OCI-LY1 (cell line): ENCODE data around the gene STK4.

ENCODE experiments used
- H2AFZ ChIP-seq: fragments of 200-600 bp; sonication (generic), shearing (Covaris generic); 2 replicates; pipeline ENCODE4 v1.6.0; 2014; ENCODE audit warnings: antibody characterized with exemption, mild to moderate bottlenecking, low read length
- H3F3A ChIP-seq: fragments of 200-600 bp; sonication (generic), shearing (Covaris generic); 2 replicates; pipeline ENCODE4 v1.6.0; 2014; ENCODE audit warnings: mild to moderate bottlenecking, antibody characterized with exemption, low read length, moderate library complexity; ENCODE audit not compliant: insufficient read depth
- H3K27ac ChIP-seq: fragments of 200-600 bp; sonication (generic); 2 replicates; pipeline ENCODE4 v1.5.1; 2014; ENCODE audit warnings: low read length, mixed run types, mild to moderate bottlenecking, low read depth; ENCODE audit not compliant: poor library complexity, severe bottlenecking
- H3K27me3 ChIP-seq: fragments of 200-600 bp; sonication (generic); 2 replicates; pipeline ENCODE4 v1.6.0; 2014; ENCODE audit warnings: antibody characterized with exemption, mild to moderate bottlenecking, low read length, moderate library complexity; ENCODE audit not compliant: insufficient read depth
- H3K36me3 ChIP-seq: fragments of 200-600 bp; sonication (generic); 2 replicates; pipeline ENCODE4 v1.6.1; 2014; ENCODE audit warnings: mild to moderate bottlenecking, antibody characterized with exemption, low read length, moderate library complexity, mixed read lengths; ENCODE audit not compliant: insufficient read depth
- H3K4me1 ChIP-seq: fragments of 200-600 bp; sonication (generic); 2 replicates; pipeline ENCODE4 v1.5.1; 2014; ENCODE audit warnings: mild to moderate bottlenecking, low read length, moderate library complexity; ENCODE audit not compliant: insufficient read depth, severe bottlenecking
- H3K4me2 ChIP-seq: fragments of 200-600 bp; sonication (generic), shearing (Covaris generic); 2 replicates; pipeline ENCODE4 v1.6.1; 2014; ENCODE audit warnings: low read length
- H3K4me3 ChIP-seq: fragments of 200-600 bp; sonication (generic); 2 replicates; pipeline ENCODE4 v1.5.1; 2014; ENCODE audit warnings: low read length, low read depth, mild to moderate bottlenecking, mixed read lengths; ENCODE audit not compliant: poor library complexity, severe bottlenecking
- H3K79me2 ChIP-seq: fragments of 200-600 bp; shearing (Covaris generic); 2 replicates; pipeline ENCODE4 v1.6.1; 2016; ENCODE audit warnings: mixed run types, low read length, mixed read lengths; ENCODE audit not compliant: insufficient read depth
- H3K9ac ChIP-seq: fragments of 200-600 bp; sonication (generic), shearing (Covaris generic); 2 replicates; pipeline ENCODE4 v1.6.1; 2014; ENCODE audit warnings: mild to moderate bottlenecking, low read length, mixed read lengths
- H3K9me2 ChIP-seq: fragments of 200-600 bp; sonication (generic), shearing (Covaris generic); 2 replicates; pipeline ENCODE4 v1.6.1; 2014; ENCODE audit warnings: low read depth, mild to moderate bottlenecking, low read length, mixed read lengths
- H3K9me3 ChIP-seq: fragments of 200-600 bp; shearing (Covaris generic); 2 replicates; pipeline ENCODE4 v1.6.1; 2014; ENCODE audit warnings: low read length, mixed read lengths
- H4K20me1 ChIP-seq: fragments of 200-600 bp; sonication (generic), shearing (Covaris generic); 2 replicates; pipeline ENCODE4 v1.6.0; 2016; ENCODE audit warnings: mild to moderate bottlenecking, low read length; ENCODE audit not compliant: insufficient read depth
- CTCF ChIP-seq: fragments of 200-600 bp; sonication (generic), shearing (Covaris generic); IDR thresholded peaks from 2 replicates; pipeline ENCODE4 v1.5.1; 2017; ENCODE audit warnings: mild to moderate bottlenecking, antibody characterized with exemption, low read length, moderate library complexity, mixed read lengths
- EZH2 ChIP-seq: fragments of 200-600 bp; sonication (generic), shearing (Covaris generic); IDR thresholded peaks from 2 replicates; pipeline ENCODE4 v1.8.0; 2017; ENCODE audit warnings: borderline replicate concordance, mixed run types, mild to moderate bottlenecking, antibody characterized with exemption, low read length, moderate library complexity, mixed read lengths

STK4 gene

GRCh38 chr20:44918342-44918741 is 48.0 kb upstream of the STK4 start:
- Histone ChIP-seq H3K79me2 (no peaks in the 10 kb centered on the region), H3K27ac (no peak overlapping the region), H2AFZ (no peak overlapping the region), H3F3A (no peaks in the 10 kb centered on the region), H3K4me1 (no peaks in the 10 kb centered on the region), H3K36me3 (peaks cover 54% of the 10 kb centered on the region), H4K20me1 (no peaks in the 10 kb centered on the region), H3K27me3 (no peaks in the 10 kb centered on the region), H3K9me3 (no peaks in the 10 kb centered on the region), H3K9ac (no peak overlapping the region), H3K4me2 (no peak overlapping the region), H3K9me2 (no peaks in the 10 kb centered on the region), H3K4me3 (no peak overlapping the region)
- TF ChIP-seq EZH2 (no peak), CTCF (no peak)

- Histone ChIP-seq H3K79me2 (no peaks in the 10 kb centered on the region), H3K9me2 (no peaks in the 10 kb centered on the region), H3K4me1 (no peaks in the 10 kb centered on the region), H3K4me2 (no peak overlapping the region), H3K4me3 (no peak overlapping the region), H3K36me3 (peaks cover 52% of the 10 kb centered on the region), H2AFZ (no peak overlapping the region), H3F3A (no peaks in the 10 kb centered on the region), H3K27ac (no peak overlapping the region), H3K9me3 (no peaks in the 10 kb centered on the region), H3K27me3 (no peaks in the 10 kb centered on the region), H3K9ac (no peak overlapping the region), H4K20me1 (no peaks in the 10 kb centered on the region)
- no peak for TF ChIP-seq EZH2
- no peak for TF ChIP-seq CTCF
Observed at GRCh38 chr20:44918761-44919160, 47.6 kb upstream of the STK4 start.

- no peaks in the 10 kb centered on the region for H3K27me3 ChIP-seq
- peaks cover 55% of the 10 kb centered on the region for H3K36me3 ChIP-seq
- H4K20me1 ChIP-seq: no peaks in the 10 kb centered on the region
- no peaks in the 10 kb centered on the region for H3F3A ChIP-seq
- H3K9me2 ChIP-seq: no peaks in the 10 kb centered on the region
- H3K79me2 ChIP-seq: no peaks in the 10 kb centered on the region
- no peak overlapping the region for H3K4me2 ChIP-seq
- no peak overlapping the region for H2AFZ ChIP-seq
- no peak overlapping the region for H3K27ac ChIP-seq
- H3K4me3 ChIP-seq: no peak overlapping the region
- H3K9me3 ChIP-seq: no peaks in the 10 kb centered on the region
- H3K4me1 ChIP-seq: no peaks in the 10 kb centered on the region
- no peak overlapping the region for H3K9ac ChIP-seq
- TF ChIP-seq EZH2: no peak
- no peak for TF ChIP-seq CTCF
Observed at GRCh38 chr20:44921447-44921846, 44.9 kb upstream of the STK4 start.
